Cardiac septum (tissue), 1 donor: Measurements from ENCODE around the gene PGPEP1. TPM values are rescaled to one million over a fixed set of nuclear protein-coding genes. Genes with fewer than 3 reads are reported as not detected.

Experiments
- DNase-seq: peaks from one replicate; pipeline ENCODE4 v3.0.0-alpha.2; 2020; ENCODE audit warnings: low spot score
- intact Hi-C: fragments of 100-400 bp; cut with DNase I; formaldehyde crosslinking; loops from one replicate; pipeline ENCODE4 v1.14.0; 2022
- total RNA-seq: library from RNA; stranded (reverse); fragmentation: NEBNext Ultra II Directional; extraction: Animal tissue kit (Norgen Biotek cat#: 25700); gene quantifications from one replicate; pipeline ENCODE4 v1.2.1, GENCODE V29; 2021
- donor health status: DM: no; HTN: no; CAD: no.

PGPEP1 gene
- total RNA-seq, 1 donor from 2014 or later = 45.5 TPM

GRCh38 chr19:18306888-18307260 is 33.5 kb upstream of the PGPEP1 start:
- intact Hi-C loops = loop anchor here (2.0 kb wide), 1 partner anchor 16 kb away; the partner anchor contains the start of gene LSM4
- DNase-seq = no peak

GRCh38 chr19:18307271-18307681 is 33.1 kb upstream of the PGPEP1 start:
- intact Hi-C loops = loop anchor here (2.0 kb wide), 1 partner anchor 16 kb away; the partner anchor contains the start of gene LSM4
- DNase-seq = no peak

- intact Hi-C loops = no loop called here
- no peak for DNase-seq
These were observed 32.1 kb upstream of the PGPEP1 start for GRCh38 chr19:18308051-18308947.

GRCh38 chr19:18308948-18309325 is 31.5 kb upstream of the PGPEP1 start:
- intact Hi-C loops = no loop called here
- no peak for DNase-seq

GRCh38 chr19:18309525-18310064 is 30.8 kb upstream of the PGPEP1 start:
- intact Hi-C loops = no loop called here

GRCh38 chr19:18310118-18310909 is 30.1 kb upstream of the PGPEP1 start:
- no peak for DNase-seq
- intact Hi-C loops = no loop called here

More at GRCh38 chr19:18309525-18310064, 30.8 kb upstream of the PGPEP1 start:
- DNase-seq = no peak

GRCh38 chr19:18310966-18311365 is 29.4 kb upstream of the PGPEP1 start:
- intact Hi-C loops = no loop called here
- DNase-seq = no peak

- no peak for DNase-seq
- intact Hi-C loops = no loop called here
These were observed 28.8 kb upstream of the PGPEP1 start for GRCh38 chr19:18311502-18312091.

- intact Hi-C loops = no loop called here
These were observed 28.3 kb upstream of the PGPEP1 start for GRCh38 chr19:18312092-18312534.

GRCh38 chr19:18313398-18313797 is 27.0 kb upstream of the PGPEP1 start:
- no peak for DNase-seq
- intact Hi-C loops = no loop called here

More at GRCh38 chr19:18312092-18312534, 28.3 kb upstream of the PGPEP1 start:
- no peak for DNase-seq

GRCh38 chr19:18317961-18318800 is 22.2 kb upstream of the PGPEP1 start:
- DNase-seq = no peak
- intact Hi-C loops = no loop called here

GRCh38 chr19:18319591-18320135 is 20.7 kb upstream of the PGPEP1 start:
- intact Hi-C loops = loop anchor here (5.0 to 10.0 kb wide), 2 partner anchors 117 to 205 kb away; partner anchors contain the start of gene RAB3A
- no peak for DNase-seq

- DNase-seq = no peak
- intact Hi-C loops = loop anchor here (5.0 to 10.0 kb wide), 2 partner anchors 119 to 206 kb away; partner anchors contain the start of gene RAB3A
These were observed 19.3 kb upstream of the PGPEP1 start for GRCh38 chr19:18320865-18321733.

- intact Hi-C loops = loop anchor here (2.0 to 10.0 kb wide), 3 partner anchors 15 to 207 kb away; partner anchors contain the start of gene RAB3A
- DNase-seq = no peak
These were observed 18.7 kb upstream of the PGPEP1 start for GRCh38 chr19:18321734-18322102.

- intact Hi-C loops = loop anchor here (2.0 to 10.0 kb wide), 3 partner anchors 16 to 208 kb away; partner anchors contain the start of gene RAB3A
- DNase-seq = no peak
These were observed 18.1 kb upstream of the PGPEP1 start for GRCh38 chr19:18322318-18322758.

GRCh38 chr19:18322759-18323460 is 17.5 kb upstream of the PGPEP1 start, which contains the start of gene LSM4:
Gene LSM4, minus strand, starts transcription at chr19:18323076. Its CDS starts 56 bp downstream, at chr19:18323020.
- DNase-seq = peak; percentile 99
- intact Hi-C loops = loop anchor here (1.0 to 10.0 kb wide), 4 partner anchors 16 to 208 kb away; partner anchors contain the start of gene RAB3A
